H9 (cell line): Measurements from ENCODE around the gene EXOC5. TPM values are rescaled to one million over a fixed set of nuclear protein-coding genes. Genes with fewer than 3 reads are reported as not detected.

ENCODE experiments used
- DNase-seq: peaks from one replicate; pipeline ENCODE4 v3.0.0-alpha.2; 2017
- H2AFZ ChIP-seq: one replicate; pipeline ENCODE4 v1.6.1; 2013; ENCODE audit warnings: mild to moderate bottlenecking, low read length, control low read depth, moderate library complexity
- H2AK5ac ChIP-seq: 2 replicates; pipeline ENCODE4 v1.6.1; 2013; ENCODE audit warnings: low read length, control low read depth, mixed read lengths; ENCODE audit not compliant: insufficient read length
- H2BK120ac ChIP-seq: one replicate; pipeline ENCODE4 v1.6.1; 2013; ENCODE audit warnings: low read depth, mild to moderate bottlenecking, low read length, control low read depth, inconsistent platforms; ENCODE audit not compliant: poor library complexity, severe bottlenecking
- H2BK12ac ChIP-seq: 2 replicates; pipeline ENCODE4 v1.6.1; 2013; ENCODE audit warnings: low read length, control low read depth, mixed read lengths, low read depth; ENCODE audit not compliant: insufficient read length
- H2BK15ac ChIP-seq: 2 replicates; pipeline ENCODE4 v1.6.1; 2013; ENCODE audit warnings: low read depth, low read length, control low read depth
- H2BK20ac ChIP-seq: one replicate; pipeline ENCODE4 v1.6.1; 2013; ENCODE audit warnings: low read depth, mild to moderate bottlenecking, low read length, control low read depth, inconsistent platforms; ENCODE audit not compliant: poor library complexity, severe bottlenecking
- H2BK5ac ChIP-seq: 2 replicates; pipeline ENCODE4 v1.6.1; 2013; ENCODE audit warnings: low read length, control low read depth, mixed read lengths; ENCODE audit not compliant: insufficient read length
- H3K14ac ChIP-seq: 2 replicates; pipeline ENCODE4 v1.6.1; 2013; ENCODE audit warnings: low read length, control low read depth; ENCODE audit not compliant: insufficient read depth
- H3K18ac ChIP-seq: 2 replicates; pipeline ENCODE4 v1.6.1; 2013; ENCODE audit warnings: low read depth, mild to moderate bottlenecking, mixed read lengths, low read length, control low read depth; ENCODE audit not compliant: insufficient read length
- H3K23ac ChIP-seq: 2 replicates; pipeline ENCODE4 v1.6.1; 2013; ENCODE audit warnings: low read length, control low read depth, mixed read lengths, low read depth; ENCODE audit not compliant: insufficient read length
- H3K23me2 ChIP-seq: 2 replicates; pipeline ENCODE4 v1.6.1; 2013; ENCODE audit warnings: low read depth, mild to moderate bottlenecking, mixed read lengths, low read length, control low read depth; ENCODE audit not compliant: insufficient read length, poor library complexity, severe bottlenecking
- H3K27ac ChIP-seq: 2 replicates; pipeline ENCODE4 v1.5.1; 2013; ENCODE audit warnings: low read length, control low read depth, mixed read lengths, low read depth; ENCODE audit not compliant: insufficient read length
- H3K27me3 ChIP-seq: 2 replicates; pipeline ENCODE4 v1.6.1; 2013; ENCODE audit warnings: low read length, control low read depth, inconsistent platforms; ENCODE audit not compliant: insufficient read depth
- H3K4ac ChIP-seq: 2 replicates; pipeline ENCODE4 v1.6.1; 2013; ENCODE audit warnings: low read depth, mild to moderate bottlenecking, control low read depth, inconsistent platforms, low read length, moderate library complexity
- H3K4me1 ChIP-seq: 2 replicates; pipeline ENCODE4 v1.6.1; 2013; ENCODE audit warnings: low read length, control low read depth, inconsistent platforms; ENCODE audit not compliant: insufficient read depth
- H3K4me2 ChIP-seq: 2 replicates; pipeline ENCODE4 v1.6.1; 2013; ENCODE audit warnings: low read length, control low read depth, mixed read lengths; ENCODE audit not compliant: insufficient read length, insufficient read depth
- H3K56ac ChIP-seq: 2 replicates; pipeline ENCODE4 v1.6.1; 2013; ENCODE audit warnings: low read depth, mild to moderate bottlenecking, mixed read lengths, low read length, control low read depth; ENCODE audit not compliant: insufficient read length
- H3K79me1 ChIP-seq: 2 replicates; pipeline ENCODE4 v1.6.1; 2013; ENCODE audit warnings: low read depth, mild to moderate bottlenecking, moderate library complexity, low read length, control low read depth, inconsistent platforms; ENCODE audit not compliant: insufficient read depth, poor library complexity, severe bottlenecking
- H3K79me2 ChIP-seq: 2 replicates; pipeline ENCODE4 v1.6.1; 2013; ENCODE audit warnings: low read length, control low read depth, inconsistent platforms; ENCODE audit not compliant: insufficient read depth
- H3K9ac ChIP-seq: 2 replicates; pipeline ENCODE4 v1.6.1; 2013; ENCODE audit warnings: low read length, control low read depth, mixed read lengths; ENCODE audit not compliant: insufficient read length; ENCODE audit errors: extremely low read depth
- H3K9me3 ChIP-seq: one replicate; pipeline ENCODE4 v1.6.1; 2013; ENCODE audit warnings: low read depth, low read length, inconsistent platforms; ENCODE audit not compliant: control insufficient read depth
- H3T11ph ChIP-seq: one replicate; pipeline ENCODE4 v1.6.1; 2013; ENCODE audit warnings: mild to moderate bottlenecking, low read length, control low read depth, inconsistent platforms
- H4K20me1 ChIP-seq: one replicate; pipeline ENCODE4 v1.6.1; 2013; ENCODE audit not compliant: control insufficient read depth, insufficient read length, insufficient read depth
- H4K5ac ChIP-seq: 2 replicates; pipeline ENCODE4 v1.6.1; 2013; ENCODE audit warnings: low read depth, mild to moderate bottlenecking, mixed read lengths, low read length, control low read depth; ENCODE audit not compliant: insufficient read length
- H4K8ac ChIP-seq: replicated peaks from 2 replicates; pipeline ENCODE4 v1.6.1; 2013; ENCODE audit warnings: low read length, control low read depth, mixed read lengths, low read depth; ENCODE audit not compliant: insufficient read length
- H4K91ac ChIP-seq: 2 replicates; pipeline ENCODE4 v1.6.1; 2013; ENCODE audit warnings: low read depth, mild to moderate bottlenecking, moderate library complexity, mixed read lengths, low read length, control low read depth; ENCODE audit not compliant: insufficient read length
- H3K27ac Mint-ChIP-seq, 3 experiments: 2 replicates in 2 of 3; 3 replicates in 1 of 3; pipeline ENCODE4 v1.8.0; 2020 to 2021; ENCODE audit warnings: mixed read lengths in 3 of 3, mild to moderate bottlenecking in 1 of 3, moderate library complexity in 1 of 3
- H3K27me3 Mint-ChIP-seq: 2 replicates; pipeline ENCODE4 v1.8.0; 2021; ENCODE audit warnings: low read depth, mild to moderate bottlenecking, moderate library complexity, mixed read lengths
- H3K36me3 Mint-ChIP-seq, 3 experiments: 2 replicates in 2 of 3; 3 replicates in 1 of 3; pipeline ENCODE4 v1.8.0; 2020 to 2021; ENCODE audit warnings: low read depth in 3 of 3, mixed read lengths in 3 of 3; ENCODE audit not compliant: insufficient read depth in 1 of 3
- H3K4me1 Mint-ChIP-seq, 2 experiments: 2 replicates each; pipeline ENCODE4 v1.8.0; 2020; ENCODE audit warnings: mixed read lengths in 2 of 2
- H3K4me3 Mint-ChIP-seq, 2 experiments: 2 replicates in 1 of 2; 3 replicates in 1 of 2; pipeline ENCODE4 v1.8.0; 2020 to 2021; ENCODE audit warnings: mild to moderate bottlenecking in 2 of 2, mixed read lengths in 2 of 2, moderate library complexity in 1 of 2
- H3K9me3 Mint-ChIP-seq, 2 experiments: 2 replicates in 1 of 2; 3 replicates in 1 of 2; pipeline ENCODE4 v1.8.0; 2020; ENCODE audit warnings: mild to moderate bottlenecking in 2 of 2, mixed read lengths in 2 of 2, moderate library complexity in 1 of 2
- CTCF ChIP-seq: fragments of 200-600 bp; sonication (generic); conservative IDR thresholded peaks from 3 replicates; pipeline ENCODE4 v1.8.0; 2021; ENCODE audit warnings: antibody characterized with exemption, mild to moderate bottlenecking
- WGBS: extraction: QIAGEN DNeasy Blood & Tissue Kit; methylation state at CpG from one replicate; pipeline ENCODE4 v1.1.7; 2013; ENCODE audit warnings: missing lambda C conversion rate, low lambda C conversion rate, mixed read lengths; ENCODE audit not compliant: insufficient read length; ENCODE audit errors: extremely low coverage; 5-methylcytosine and 5-hydroxymethylcytosine counted together
- total RNA-seq: library from RNA; stranded (reverse); gene quantifications from 2 replicates; pipeline ENCODE4 v1.2.1, GENCODE V29; 2021

EXOC5 gene
- total RNA-seq, 1 experiment from 2014 or later: 92.9 TPM

- Histone ChIP-seq H3K23ac (no peak overlapping the region), H2BK12ac (no peak overlapping the region), H4K91ac (no peak overlapping the region), H3K4me2 (no peak overlapping the region), H2BK5ac (no peak overlapping the region), H4K20me1 (no peaks in the 10 kb centered on the region), H4K5ac (no peak overlapping the region), H3K27me3 (no peaks in the 10 kb centered on the region), H3K56ac (no peak overlapping the region), H3K79me2 (no peaks in the 10 kb centered on the region), H2BK120ac (no peak overlapping the region), H3K4ac (no peak overlapping the region), H3K27ac (no peak overlapping the region), H3K18ac (no peak overlapping the region), H3K79me1 (no peaks in the 10 kb centered on the region), H3K4me1 (no peaks in the 10 kb centered on the region; the same call in 1 of the 2 replicates), H3K14ac (no peak overlapping the region), H3K23me2 (no peaks in the 10 kb centered on the region), H2AK5ac (no peak overlapping the region), H2BK20ac (no peak overlapping the region), H2AFZ (no peak overlapping the region), H3T11ph (no peak overlapping the region), H3K9me3 (no peaks in the 10 kb centered on the region), H4K8ac (no peak overlapping the region), H2BK15ac (no peak overlapping the region), H3K9ac (no peak overlapping the region)
- H3K36me3 Mint-ChIP-seq: no peaks in the 10 kb centered on the region
- no peaks in the 10 kb centered on the region for H3K4me1 Mint-ChIP-seq
- H3K27ac Mint-ChIP-seq: no peak overlapping the region
- no CpG with 5 or more reads among the region's 3 CpGs for WGBS
- no peaks in the 10 kb centered on the region for H3K9me3 Mint-ChIP-seq
- H3K4me3 Mint-ChIP-seq: no peak overlapping the region
- H3K27me3 Mint-ChIP-seq: no peaks in the 10 kb centered on the region
- no peak for DNase-seq
- no peak for TF ChIP-seq CTCF
Observed at GRCh38 chr14:57299511-57299910, 30.8 kb upstream of the EXOC5 start.
